ENCODE data around the gene EPC1.

- TF ChIP-seq, protein P1, sequence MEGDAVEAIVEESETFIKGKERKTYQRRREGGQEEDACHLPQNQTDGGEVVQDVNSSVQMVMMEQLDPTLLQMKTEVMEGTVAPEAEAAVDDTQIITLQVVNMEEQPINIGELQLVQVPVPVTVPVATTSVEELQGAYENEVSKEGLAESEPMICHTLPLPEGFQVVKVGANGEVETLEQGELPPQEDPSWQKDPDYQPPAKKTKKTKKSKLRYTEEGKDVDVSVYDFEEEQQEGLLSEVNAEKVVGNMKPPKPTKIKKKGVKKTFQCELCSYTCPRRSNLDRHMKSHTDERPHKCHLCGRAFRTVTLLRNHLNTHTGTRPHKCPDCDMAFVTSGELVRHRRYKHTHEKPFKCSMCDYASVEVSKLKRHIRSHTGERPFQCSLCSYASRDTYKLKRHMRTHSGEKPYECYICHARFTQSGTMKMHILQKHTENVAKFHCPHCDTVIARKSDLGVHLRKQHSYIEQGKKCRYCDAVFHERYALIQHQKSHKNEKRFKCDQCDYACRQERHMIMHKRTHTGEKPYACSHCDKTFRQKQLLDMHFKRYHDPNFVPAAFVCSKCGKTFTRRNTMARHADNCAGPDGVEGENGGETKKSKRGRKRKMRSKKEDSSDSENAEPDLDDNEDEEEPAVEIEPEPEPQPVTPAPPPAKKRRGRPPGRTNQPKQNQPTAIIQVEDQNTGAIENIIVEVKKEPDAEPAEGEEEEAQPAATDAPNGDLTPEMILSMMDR (IDR thresholded peaks at IDR 0.05), result no peak
- TF ChIP-seq POLR2A (IDR thresholded peaks at IDR 0.05), result no peak
Measured at GRCh38 chr10:32295027-32295426, 51.9 kb downstream of the EPC1 start.

Data from body of pancreas (tissue), 4 donors.